SK-N-SH (cell line): Measurements from ENCODE around the gene WDR53. TPM values are rescaled to one million over a fixed set of nuclear protein-coding genes. Genes with fewer than 3 reads are reported as not detected.

Experiments used
- CTCF ChIA-PET: fragments of 300-600, 350-600 bp; formaldehyde crosslinking; extraction: SDS; loops from one replicate; lab custom pipeline; 2021; lab: Yijun Ruan, JAX
- POLR2A ChIA-PET: fragments of 350-600 bp; sonication (Branson Sonifier 250); formaldehyde crosslinking; extraction: SDS; loops from one replicate; lab custom pipeline; 2020; ENCODE audit warnings: antibody characterized with exemption, inconsistent platforms; lab: Yijun Ruan, JAX
- DNase-seq: peaks from one replicate; pipeline ENCODE4 v3.0.0; 2012
- H2AFZ ChIP-seq: fragments of 200-600 bp; sonication (generic); 2 replicates; pipeline ENCODE4 v1.8.1; 2016; ENCODE audit warnings: antibody characterized with exemption, mild to moderate bottlenecking, low read depth
- H3F3A ChIP-seq: fragments of 200-600 bp; sonication (generic); replicated peaks from 2 replicates; pipeline ENCODE3; 2016; ENCODE audit warnings: antibody characterized with exemption, mild to moderate bottlenecking; ENCODE audit not compliant: insufficient read depth
- H3K27ac ChIP-seq, 2 experiments: fragments of 200-500 bp in 1 of 2; fragments of 200-600 bp in 1 of 2; sonication (Bioruptor generic) in 1 of 2; sonication (generic), shearing (Covaris generic) in 1 of 2; 2 replicates each; pipeline versions ENCODE4 v1.5.1 to v1.6.1; 2014 to 2016; ENCODE audit warnings: low read depth in 2 of 2, inconsistent platforms in 1 of 2, low read length in 1 of 2, mild to moderate bottlenecking in 1 of 2, mixed read lengths in 1 of 2
- H3K27me3 ChIP-seq: fragments of 200-600 bp; sonication (generic), shearing (Covaris generic); 2 replicates; pipeline ENCODE4 v1.6.1; 2016; ENCODE audit warnings: mixed run types; ENCODE audit not compliant: insufficient read depth
- H3K36me3 ChIP-seq, 2 experiments: fragments of 200-500 bp in 1 of 2; fragments of 200-600 bp in 1 of 2; sonication (Bioruptor generic) in 1 of 2; sonication (generic) in 1 of 2; replicated peaks in 1 of 2; 2 replicates each; pipeline versions ENCODE3 to v1.5.1; 2014 to 2016; ENCODE audit warnings: low read length in 1 of 2, mild to moderate bottlenecking in 1 of 2; ENCODE audit not compliant: insufficient read depth in 2 of 2, control insufficient read depth in 1 of 2
- H3K4me1 ChIP-seq, 2 experiments: fragments of 200-500 bp in 1 of 2; fragments of 200-600 bp in 1 of 2; sonication (Bioruptor generic) in 1 of 2; sonication (generic), shearing (Covaris generic) in 1 of 2; 2 replicates each; pipeline versions ENCODE4 v1.5.1 to v1.6.1; 2014 to 2016; ENCODE audit warnings: low read depth in 1 of 2, low read length in 1 of 2, mixed run types in 1 of 2; ENCODE audit not compliant: insufficient read depth in 2 of 2, control insufficient read depth in 1 of 2
- H3K4me2 ChIP-seq: fragments of 200-600 bp; sonication (generic), shearing (Covaris generic); 2 replicates; pipeline ENCODE4 v1.6.1; 2017; ENCODE audit warnings: mixed run types
- H3K4me3 ChIP-seq, 2 experiments: fragments of 200-500 bp in 1 of 2; fragments of 200-600 bp in 1 of 2; sonication (Bioruptor generic) in 1 of 2; sonication (generic), shearing (Covaris generic) in 1 of 2; 2 replicates each; pipeline versions ENCODE4 v1.5.1 to v1.8.1; 2014 to 2016; ENCODE audit warnings: low read depth in 2 of 2, inconsistent platforms in 1 of 2, low read length in 1 of 2, mild to moderate bottlenecking in 1 of 2, mixed read lengths in 1 of 2, moderate library complexity in 1 of 2
- H3K79me2 ChIP-seq: fragments of 200-600 bp; sonication (generic); 2 replicates; pipeline ENCODE4 v1.8.1; 2017; ENCODE audit warnings: mild to moderate bottlenecking; ENCODE audit not compliant: insufficient read depth
- H3K9ac ChIP-seq: fragments of 200-600 bp; sonication (generic); 2 replicates; pipeline ENCODE4 v1.6.1; 2017; ENCODE audit warnings: mixed run types
- H3K9me2 ChIP-seq: fragments of 200-600 bp; sonication (generic); 2 replicates; pipeline ENCODE4 v1.6.1; 2017; ENCODE audit warnings: mixed run types
- H3K9me3 ChIP-seq: fragments of 200-600 bp; sonication (generic); 2 replicates; pipeline ENCODE4 v1.6.1; 2017; ENCODE audit warnings: mixed run types, mild to moderate bottlenecking, moderate library complexity
- H4K20me1 ChIP-seq: fragments of 200-600 bp; sonication (generic); 2 replicates; pipeline ENCODE4 v1.6.1; 2017; ENCODE audit warnings: mild to moderate bottlenecking, mixed run types; ENCODE audit not compliant: insufficient read depth
- CTCF ChIP-seq: fragments of 200-600 bp; sonication (generic); IDR thresholded peaks from 2 replicates; pipeline ENCODE4 v1.6.1; 2017; ENCODE audit warnings: antibody characterized with exemption, mild to moderate bottlenecking, moderate library complexity
- EZH2phosphoT487 ChIP-seq: fragments of 200-600 bp; sonication (generic); IDR thresholded peaks from 2 replicates; pipeline ENCODE4 v1.6.1; 2017; ENCODE audit warnings: low read depth, mixed run types, mild to moderate bottlenecking, antibody characterized with exemption, moderate library complexity, borderline replicate concordance
- FOSL2 ChIP-seq: IDR thresholded peaks from 2 replicates; pipeline ENCODE4 v1.4.0; 2012; ENCODE audit warnings: low read depth, mild to moderate bottlenecking, moderate library complexity, borderline replicate concordance
- FOXM1 ChIP-seq: IDR thresholded peaks from 2 replicates; pipeline ENCODE4 v1.4.0; 2012; ENCODE audit warnings: low read depth, mild to moderate bottlenecking
- GABPA ChIP-seq: IDR thresholded peaks from 2 replicates; pipeline ENCODE4 v1.4.0; 2012; ENCODE audit warnings: low read depth, mild to moderate bottlenecking
- GATA2 ChIP-seq: sonication (generic); formaldehyde crosslinking; IDR thresholded peaks from 2 replicates; pipeline ENCODE4 v1.5.0; 2020; ENCODE audit warnings: mild to moderate bottlenecking, missing genetic modification reagents
- IRF3 ChIP-seq: fragments of 150-350 bp; IDR thresholded peaks from 2 replicates; pipeline ENCODE4 v1.6.1; 2016; ENCODE audit warnings: mild to moderate bottlenecking, low read depth, low read length
- MXI1 ChIP-seq: IDR thresholded peaks from 2 replicates; pipeline ENCODE4 v1.6.1; 2012; ENCODE audit warnings: mild to moderate bottlenecking, low read depth, low read length, improper control_type of control experiment
- NFIC ChIP-seq: IDR thresholded peaks from 2 replicates; pipeline ENCODE4 v1.4.0; 2012; ENCODE audit warnings: borderline replicate concordance
- NRF1 ChIP-seq: IDR thresholded peaks from 2 replicates; pipeline ENCODE4 v1.6.1; 2012; ENCODE audit warnings: low read depth, mild to moderate bottlenecking, low read length
- REST ChIP-seq: IDR thresholded peaks from 2 replicates; pipeline ENCODE4 v1.6.1; 2012; ENCODE audit warnings: mild to moderate bottlenecking, low read depth, low read length, moderate library complexity
- RFX5 ChIP-seq: IDR thresholded peaks from 2 replicates; pipeline ENCODE4 v1.6.1; 2012; ENCODE audit warnings: mild to moderate bottlenecking, improper control_type of control experiment, low read length
- RXRA ChIP-seq: IDR thresholded peaks from 2 replicates; pipeline ENCODE4 v1.4.0; 2012; ENCODE audit warnings: low read depth, mild to moderate bottlenecking, borderline replicate concordance
- TAF1 ChIP-seq: IDR thresholded peaks from 2 replicates; pipeline ENCODE4 v1.6.1; 2012; ENCODE audit warnings: low read depth, mild to moderate bottlenecking, low read length, moderate library complexity, borderline replicate concordance
- TCF12 ChIP-seq: IDR thresholded peaks from 2 replicates; pipeline ENCODE4 v1.4.0; 2012
- TEAD4 ChIP-seq: IDR thresholded peaks from 2 replicates; pipeline ENCODE4 v1.4.0; 2012; ENCODE audit warnings: mild to moderate bottlenecking, borderline replicate concordance; ENCODE audit not compliant: insufficient read depth
- USF1 ChIP-seq: IDR thresholded peaks from 2 replicates; pipeline ENCODE4 v1.4.0; 2012; ENCODE audit warnings: low read depth, borderline replicate concordance
- YY1 ChIP-seq: IDR thresholded peaks from 2 replicates; pipeline ENCODE4 v1.4.0; 2012; ENCODE audit warnings: low read depth, mild to moderate bottlenecking
- WGBS: methylation state at CpG from one replicate; pipeline ENCODE4 v1.1.6; 2017; ENCODE audit warnings: low lambda C conversion rate; 5-methylcytosine and 5-hydroxymethylcytosine counted together
- polyA plus RNA-seq, 3 experiments: library from polyadenylated mRNA; depleted of rRNA; stranded (reverse); fragments of >200 nt; gene quantifications; 2 replicates each; pipeline ENCODE4 v1.2.3, GENCODE V29; 2012

WDR53 gene
- polyA plus RNA-seq, 1 of the 3 experiments (the other 2 are of a cell fraction) = 7.0 TPM

- Histone ChIP-seq H4K20me1 (no peaks in the 10 kb centered on the region), H3K9ac (no peak overlapping the region), H3K27me3 (no peaks in the 10 kb centered on the region), H3K36me3 (no peaks in the 10 kb centered on the region), H3K9me2 (no peaks in the 10 kb centered on the region), H3K4me1 (no peaks in the 10 kb centered on the region; a peak in 1 of 4 replicates), H3F3A (peaks cover 11% of the 10 kb centered on the region), H3K9me3 (0 out of 2 replicates have a peak, but pooled peaks cover 5% of the 10 kb centered on the region), H2AFZ (no peak overlapping the region), H3K4me3 (no peak overlapping the region), H3K27ac (no peak overlapping the region), H3K4me2 (no peak overlapping the region), H3K79me2 (no peaks in the 10 kb centered on the region)
- ChIA-PET CTCF (no interaction called here), POLR2A (no interaction called here)
- no peak for DNase-seq
- TF ChIP-seq GATA2 (CRISPR knock-in tag) = no peak
- no peak for TF ChIP-seq USF1
- no peak for TF ChIP-seq FOSL2
- TF ChIP-seq RFX5 = no peak
- no peak for TF ChIP-seq TEAD4
- TF ChIP-seq REST = no peak
- no peak for TF ChIP-seq IRF3
- TF ChIP-seq TCF12 = no peak
- no peak for TF ChIP-seq TAF1
- no peak for TF ChIP-seq GABPA
- TF ChIP-seq CTCF = no peak
- no peak for TF ChIP-seq NRF1
- no peak for TF ChIP-seq NFIC
- TF ChIP-seq YY1 = no peak
- no peak for TF ChIP-seq RXRA
- TF ChIP-seq MXI1 = no peak
- TF ChIP-seq EZH2phosphoT487 = no peak
- no peak for TF ChIP-seq FOXM1
- WGBS = 60% methylated on average over 7 of the region's 14 CpGs
Observed at GRCh38 chr3:196533260-196533681, 35.1 kb downstream of the WDR53 start.
